ENCODE measurements around the gene GRIA2.

Gene GRIA2

DNA sequence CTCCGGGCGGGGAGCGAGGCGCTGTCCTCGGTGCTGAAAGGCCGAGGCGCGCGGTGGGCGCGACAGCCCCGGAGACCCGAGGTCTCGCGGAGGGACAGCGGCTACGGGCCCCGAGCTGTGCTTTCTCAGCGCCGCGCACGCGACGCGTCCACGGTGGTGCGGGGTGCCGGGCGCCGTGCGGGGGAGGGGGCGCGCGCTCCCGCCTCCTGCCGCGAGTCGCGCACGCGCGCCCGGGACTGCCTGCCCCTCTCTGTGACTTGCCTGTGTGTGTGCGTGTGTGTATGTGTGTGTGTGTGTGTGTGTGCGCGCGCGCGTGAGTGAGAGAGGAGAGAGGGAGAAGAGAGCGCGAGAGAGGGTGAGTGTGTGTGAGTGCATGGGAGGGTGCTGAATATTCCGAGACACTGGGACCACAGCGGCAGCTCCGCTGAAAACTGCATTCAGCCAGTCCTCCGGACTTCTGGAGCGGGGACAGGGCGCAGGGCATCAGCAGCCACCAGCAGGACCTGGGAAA lies at the start of gene GRIA2:
GRIA2 (plus strand) TSS at position 358 of the 511 bp plus-strand sequence. CDS start 315 bp downstream, outside the sequence.
- H3K27ac ChIP-seq = no peak within 1 kb of the TSS
- TF ChIP-seq CTCF (conservative IDR thresholded peaks at IDR 0.05) (no peak), ZFX (IDR thresholded peaks at IDR 0.05) (no peak)

DNA sequence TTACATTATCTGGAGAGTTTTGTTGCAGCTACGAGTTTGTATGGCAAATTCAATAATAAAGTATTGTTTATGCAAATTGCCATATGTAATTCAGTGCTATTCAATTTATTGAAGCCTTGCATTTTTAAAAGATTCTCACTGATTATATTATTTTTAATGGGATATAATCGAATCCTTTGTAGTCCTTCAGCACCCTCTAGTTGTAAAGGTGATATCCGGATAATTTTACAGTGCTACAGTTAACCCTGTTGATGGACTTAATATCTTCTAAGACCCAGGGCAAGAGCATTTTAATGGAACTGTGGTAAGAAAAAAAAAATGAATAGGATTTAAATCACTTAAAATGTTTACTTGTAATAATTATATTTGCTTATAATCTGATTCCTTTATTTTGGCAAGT lies 48.5 kb upstream of the GRIA2 start:
- peak; percentile 37 for TF ChIP-seq CTCF (conservative IDR thresholded peaks at IDR 0.05)
- TF ChIP-seq ZFX (IDR thresholded peaks at IDR 0.05) = no peak
- H3K27ac ChIP-seq = no peak overlapping the region

GRCh38 chr4:157180268-157180667 lies 40.3 kb upstream of the GRIA2 start:
- H3K27ac ChIP-seq = peak overlapping the region; percentile 57

GRCh38 chr4:157184300-157184699 lies 36.2 kb upstream of the GRIA2 start:
- no peak overlapping the region for H3K27ac ChIP-seq
- TF ChIP-seq ZFX (IDR thresholded peaks at IDR 0.05) (no peak), CTCF (conservative IDR thresholded peaks at IDR 0.05) (no peak)

- TF ChIP-seq CTCF (conservative IDR thresholded peaks at IDR 0.05) (no peak), ZFX (IDR thresholded peaks at IDR 0.05) (no peak)
- H3K27ac ChIP-seq = no peak overlapping the region
Observed at GRCh38 chr4:157185363-157185762, 35.2 kb upstream of the GRIA2 start.

- TF ChIP-seq CTCF (conservative IDR thresholded peaks at IDR 0.05) (no peak), ZFX (IDR thresholded peaks at IDR 0.05) (no peak)
- no peak overlapping the region for H3K27ac ChIP-seq
Observed at GRCh38 chr4:157195374-157195773, 25.2 kb upstream of the GRIA2 start.

- TF ChIP-seq CTCF (conservative IDR thresholded peaks at IDR 0.05) = no peak
- TF ChIP-seq ZFX (IDR thresholded peaks at IDR 0.05) = no peak
- no peak overlapping the region for H3K27ac ChIP-seq
Observed at GRCh38 chr4:157196046-157196445, 24.5 kb upstream of the GRIA2 start.

- H3K27ac ChIP-seq = no peak overlapping the region
- TF ChIP-seq ZFX (IDR thresholded peaks at IDR 0.05) (no peak), CTCF (conservative IDR thresholded peaks at IDR 0.05) (peak; percentile 87)
Observed at GRCh38 chr4:157204634-157205244, 15.8 kb upstream of the GRIA2 start.
